HG02840 (cell line): ENCODE results near the gene BTN3A1.
"Not testable (repeated sequence)": the region's sequence is repeated elsewhere in the genome, so short reads cannot be mapped to it uniquely, and the experiment has no call there.

Source experiments
- ATAC-seq: cut with Tn5 transposase; IDR thresholded peaks from one replicate; pipeline ENCODE4 v1.9.1; 2021; ENCODE audit warnings: mild to moderate bottlenecking, moderate library complexity, moderate number of reproducible peaks; ENCODE audit not compliant: unreplicated experiment, low FRiP score

BTN3A1 gene

DNA sequence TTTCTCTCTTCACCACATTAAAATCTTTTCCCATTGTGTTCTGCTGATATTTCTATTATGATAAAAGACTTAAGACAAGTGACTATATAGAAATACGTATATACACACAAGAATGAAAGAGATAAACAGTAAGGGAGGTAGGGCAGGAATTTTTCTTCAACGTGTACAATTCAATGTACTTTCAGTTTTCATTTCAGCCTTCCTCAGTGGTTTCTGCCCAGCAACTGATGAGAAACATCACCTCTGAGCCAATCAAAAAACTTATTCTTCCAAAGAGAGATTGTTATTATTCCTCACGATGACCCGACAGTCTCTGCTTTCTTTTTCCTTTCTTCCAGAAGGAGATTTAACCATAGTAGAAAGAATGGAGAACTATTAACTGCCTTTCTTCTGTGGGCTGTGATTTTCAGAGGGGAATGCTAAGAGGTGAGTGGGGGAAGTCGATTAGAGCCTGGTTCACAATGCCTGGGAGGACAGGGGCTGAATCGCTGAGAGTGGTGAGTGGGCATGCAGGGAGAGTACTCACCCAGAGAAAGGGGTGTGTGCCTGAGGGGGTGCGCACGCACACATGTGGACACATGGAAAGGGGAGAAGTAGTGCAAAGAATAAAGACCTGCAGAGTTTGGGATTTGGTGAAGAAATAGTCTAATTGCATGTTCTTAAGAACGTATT, at the start of gene BTN3A1:
Gene BTN3A1, plus strand, starts transcription at position 289 of the 672 bp plus-strand sequence. CDS start 3,289 bp downstream, outside the sequence.
- peak; percentile 82 for ATAC-seq

DNA sequence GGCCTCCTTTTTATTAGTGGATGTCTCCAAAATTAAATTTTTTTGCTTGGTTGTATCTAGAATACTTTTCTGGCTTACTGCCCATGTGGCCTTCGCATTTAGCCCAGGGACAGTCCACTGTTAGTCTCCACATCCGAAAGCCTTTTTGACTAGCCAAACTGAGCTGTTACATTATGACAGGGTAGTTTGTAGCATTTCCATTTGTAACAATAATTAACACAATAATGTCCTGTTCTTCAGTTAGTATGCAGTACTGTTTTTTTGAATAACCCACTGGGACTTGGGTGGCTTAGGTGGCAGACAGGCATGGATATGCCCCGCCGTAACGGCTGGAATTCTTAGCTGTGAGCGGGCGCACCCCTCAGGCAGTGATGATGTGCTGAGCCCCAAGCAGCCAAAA, 49.8 kb upstream of the BTN3A1 start:
- ATAC-seq, result no peak

DNA sequence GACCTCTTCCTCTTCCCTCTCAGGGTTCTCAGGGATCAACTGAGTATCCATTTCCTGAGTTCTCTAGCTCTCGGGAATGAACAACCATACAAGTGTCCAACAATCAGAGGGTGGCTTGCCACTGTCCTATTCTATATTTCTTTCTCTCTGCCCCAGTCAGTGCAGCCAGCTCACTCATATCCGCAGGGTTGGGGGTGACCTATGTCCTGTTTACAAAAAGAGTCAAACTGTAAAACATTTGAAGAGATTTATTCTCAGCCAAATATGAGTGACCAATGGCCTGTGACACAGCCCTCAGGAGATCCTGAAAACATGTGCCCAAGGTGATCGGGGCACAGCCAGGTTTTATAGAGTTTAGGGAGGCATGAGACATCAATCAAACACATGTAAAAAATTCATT, 47.9 kb upstream of the BTN3A1 start:
- ATAC-seq, result no peak

DNA sequence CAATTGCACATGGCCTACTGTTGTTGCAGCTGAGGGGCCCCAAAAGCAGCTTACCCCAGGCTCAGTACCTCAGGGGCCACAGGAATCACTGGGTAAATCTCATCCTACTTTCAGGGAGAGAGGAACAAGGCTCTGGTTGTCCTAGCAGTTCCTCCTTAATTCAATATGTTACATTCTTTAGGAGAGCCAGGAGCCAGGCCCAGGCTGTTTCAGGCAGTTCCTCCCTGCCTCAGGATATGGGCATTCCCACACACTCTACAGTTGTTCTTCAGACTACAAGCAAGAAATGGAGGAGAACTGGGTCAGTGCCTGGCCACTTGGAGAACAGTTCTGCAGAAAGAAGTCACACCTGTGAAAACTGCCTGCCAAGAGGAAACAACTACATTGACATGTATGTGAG, 46.7 kb upstream of the BTN3A1 start:
- no peak for ATAC-seq

GRCh38 chr6:26357543-26357942, 44.5 kb upstream of the BTN3A1 start:
- ATAC-seq, result not testable (repeated sequence)

DNA sequence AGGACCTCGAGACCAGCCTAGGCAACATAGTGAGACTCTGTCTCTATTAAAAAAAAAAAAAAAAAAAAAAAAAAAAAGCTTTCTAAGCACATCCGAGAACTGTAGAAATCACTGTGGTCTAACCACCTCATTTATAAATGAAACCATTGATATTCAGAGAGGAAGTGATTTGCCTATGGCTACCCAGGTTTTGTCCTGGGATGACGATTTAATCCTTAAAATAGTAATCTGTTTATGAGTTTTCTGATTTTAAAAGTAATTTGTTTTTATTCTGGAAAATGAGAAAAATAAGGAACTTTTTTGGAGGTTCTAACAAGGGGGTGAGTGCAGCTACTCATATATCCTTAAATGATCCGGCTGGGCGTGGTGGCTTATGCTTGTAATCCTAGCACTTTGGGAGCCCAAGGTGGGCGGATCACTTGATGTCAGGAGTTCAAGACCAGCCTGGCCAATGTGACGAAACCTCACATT, 43.5 kb upstream of the BTN3A1 start:
- ATAC-seq, result peak; percentile 47

- ATAC-seq, result no peak
Observed at GRCh38 chr6:26359765-26360164, 42.3 kb upstream of the BTN3A1 start.

DNA sequence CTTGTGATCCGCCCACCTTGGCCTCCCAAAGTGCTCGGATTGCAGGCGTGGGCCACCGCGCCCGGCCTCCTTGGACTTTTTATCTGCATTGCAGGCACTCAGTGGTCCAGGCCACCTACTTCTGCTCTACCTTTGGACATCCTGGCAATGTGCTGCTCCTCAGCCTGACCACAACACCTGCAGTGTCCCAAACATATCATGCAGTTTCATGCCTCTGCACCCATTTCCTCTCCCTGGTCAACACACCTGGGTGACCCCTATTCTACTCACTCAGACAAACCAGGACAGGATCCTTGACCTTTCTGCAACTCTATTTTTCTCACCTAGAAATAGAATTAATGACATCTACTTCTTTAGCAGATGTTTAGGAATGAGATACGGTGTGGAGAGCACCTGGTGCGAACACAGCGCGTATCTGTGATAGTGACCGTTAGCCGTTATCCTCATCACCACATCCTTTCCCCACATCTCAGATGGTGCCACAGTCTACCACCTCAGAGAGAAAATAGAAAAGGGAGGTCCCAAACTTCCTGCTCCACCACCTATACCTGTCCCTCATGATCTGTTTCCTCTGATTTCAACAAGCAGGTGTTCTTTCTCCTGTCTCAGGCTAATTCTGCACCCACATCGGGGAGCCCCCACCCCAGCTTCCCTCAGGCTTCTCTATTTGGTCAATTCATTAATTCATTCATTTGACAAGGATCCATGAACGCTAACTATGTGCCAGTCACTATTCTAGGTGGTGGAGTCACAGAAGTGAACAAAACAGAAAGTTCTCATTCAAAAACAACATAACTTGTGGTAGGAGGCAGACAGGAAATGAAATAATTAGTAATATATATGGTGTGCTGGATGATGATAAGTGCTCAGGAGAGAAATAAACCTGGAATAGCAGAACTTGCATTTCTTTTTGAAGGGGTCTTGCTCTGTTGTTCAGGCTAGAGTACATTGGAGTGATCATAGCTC, 41.3 kb upstream of the BTN3A1 start:
- no peak for ATAC-seq

DNA sequence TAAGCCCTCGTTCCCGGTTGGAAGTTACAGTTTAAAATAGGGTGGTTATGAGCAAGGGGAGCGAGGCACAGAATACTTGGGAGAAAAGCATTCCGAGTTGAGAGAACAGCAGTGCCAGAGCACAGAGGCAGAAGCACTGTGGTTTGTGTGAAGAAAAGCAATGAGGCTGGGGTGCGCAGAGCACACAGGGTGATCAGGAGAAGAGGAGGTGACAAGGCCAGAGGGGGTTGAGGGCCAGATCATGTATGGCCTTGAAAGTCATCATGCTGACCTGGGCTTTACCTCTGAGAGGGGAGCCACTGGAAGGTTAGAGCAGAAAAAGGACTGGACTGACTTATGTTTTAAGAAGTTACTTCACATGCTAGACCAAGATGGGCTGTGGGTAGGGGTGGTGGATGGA, 40.5 kb upstream of the BTN3A1 start:
- no peak for ATAC-seq

DNA sequence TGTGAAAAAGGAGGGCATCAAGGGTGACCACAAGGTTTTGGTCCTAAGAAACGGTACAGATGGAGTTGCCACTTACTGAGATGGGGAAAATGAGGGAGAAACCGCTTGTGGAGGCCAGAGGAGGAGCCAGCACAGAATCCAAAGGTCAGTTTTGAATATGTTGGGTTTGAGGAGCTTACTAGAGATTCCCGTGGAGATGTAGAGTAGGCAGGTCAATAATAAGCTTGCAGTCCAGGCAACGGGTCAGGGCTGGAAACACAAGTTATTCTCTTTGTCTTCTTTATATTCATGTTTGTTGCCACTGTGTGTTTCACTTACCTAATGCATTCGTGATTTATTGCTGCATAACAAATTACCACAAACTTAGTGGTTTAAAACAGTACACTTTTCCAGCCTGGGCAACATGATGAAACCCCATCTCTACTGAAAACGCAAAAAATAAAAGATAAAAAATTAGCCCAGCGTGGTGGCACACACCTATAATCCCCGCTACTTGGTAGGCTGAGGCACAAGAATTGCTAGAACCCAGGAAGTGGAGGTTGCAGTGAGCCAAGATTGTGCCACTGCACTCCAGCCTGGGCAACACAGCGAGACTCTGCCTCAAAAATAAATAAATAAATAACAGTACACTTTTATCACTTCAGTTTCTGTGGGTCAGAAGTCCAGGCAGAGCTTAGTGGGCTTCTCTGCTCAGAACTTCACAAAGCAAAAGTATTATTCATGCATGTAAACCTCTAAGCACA, 39.8 kb upstream of the BTN3A1 start:
- no peak for ATAC-seq

DNA sequence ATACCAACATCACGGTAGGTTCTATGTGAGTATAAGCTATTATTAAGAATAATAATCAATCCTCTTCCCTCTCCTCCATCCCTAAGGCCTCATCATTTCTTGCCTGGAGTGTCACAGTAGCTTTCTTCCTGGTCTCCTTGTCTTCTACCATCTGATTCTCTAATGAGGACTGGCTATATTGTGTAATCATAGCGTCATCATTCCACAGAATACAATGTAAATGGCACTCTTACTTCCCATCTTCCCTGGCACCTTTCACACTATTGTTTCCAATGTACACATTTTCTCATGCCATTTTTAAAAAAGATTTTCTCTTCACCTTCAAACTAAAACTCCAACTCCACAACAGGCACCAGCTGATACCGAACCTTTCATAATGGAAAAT, 39.2 kb upstream of the BTN3A1 start:
- ATAC-seq, result no peak

- no peak for ATAC-seq
Observed at GRCh38 chr6:26363882-26364701, 38.0 kb upstream of the BTN3A1 start.

DNA sequence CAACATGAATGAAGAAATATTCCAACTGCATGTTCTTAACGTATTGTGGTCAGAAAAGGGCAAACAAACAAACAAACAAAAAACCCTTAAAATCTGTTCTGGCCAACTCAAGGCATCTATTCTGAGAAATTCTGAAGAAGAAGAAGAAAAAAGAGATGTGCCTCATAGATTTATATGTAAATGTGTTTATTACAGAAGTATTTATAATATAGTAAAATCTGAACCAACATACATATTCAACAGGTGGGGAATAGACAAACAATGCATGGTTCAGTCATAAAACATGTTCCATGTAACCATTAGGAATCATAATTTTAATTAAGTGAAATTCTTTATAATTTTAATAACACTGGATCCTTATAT, 36.5 kb upstream of the BTN3A1 start:
- ATAC-seq, result no peak

- ATAC-seq, result no peak
Observed at GRCh38 chr6:26366504-26366903, 35.6 kb upstream of the BTN3A1 start.

DNA sequence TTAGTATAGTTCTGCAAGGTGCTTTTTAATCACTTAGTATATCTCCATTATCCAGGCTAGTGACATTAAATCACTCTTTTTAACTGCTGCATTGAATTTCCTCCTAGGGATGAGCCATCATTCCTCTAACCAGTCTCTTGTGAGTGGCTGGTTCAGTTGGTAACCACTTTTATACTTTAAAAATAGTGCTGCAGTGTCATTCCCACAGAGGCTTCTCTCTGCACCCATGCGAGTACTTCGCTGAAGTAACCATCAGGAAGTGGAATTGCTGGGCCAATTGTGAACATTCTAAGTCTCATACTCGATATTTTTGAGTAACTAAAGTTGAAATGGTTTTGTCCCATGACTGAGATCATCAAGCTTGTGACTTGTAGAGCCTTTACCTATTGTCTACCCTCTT, 35.0 kb upstream of the BTN3A1 start:
- no peak for ATAC-seq

GRCh38 chr6:26371813-26372212, 30.3 kb upstream of the BTN3A1 start:
- ATAC-seq, result not testable (repeated sequence)

DNA sequence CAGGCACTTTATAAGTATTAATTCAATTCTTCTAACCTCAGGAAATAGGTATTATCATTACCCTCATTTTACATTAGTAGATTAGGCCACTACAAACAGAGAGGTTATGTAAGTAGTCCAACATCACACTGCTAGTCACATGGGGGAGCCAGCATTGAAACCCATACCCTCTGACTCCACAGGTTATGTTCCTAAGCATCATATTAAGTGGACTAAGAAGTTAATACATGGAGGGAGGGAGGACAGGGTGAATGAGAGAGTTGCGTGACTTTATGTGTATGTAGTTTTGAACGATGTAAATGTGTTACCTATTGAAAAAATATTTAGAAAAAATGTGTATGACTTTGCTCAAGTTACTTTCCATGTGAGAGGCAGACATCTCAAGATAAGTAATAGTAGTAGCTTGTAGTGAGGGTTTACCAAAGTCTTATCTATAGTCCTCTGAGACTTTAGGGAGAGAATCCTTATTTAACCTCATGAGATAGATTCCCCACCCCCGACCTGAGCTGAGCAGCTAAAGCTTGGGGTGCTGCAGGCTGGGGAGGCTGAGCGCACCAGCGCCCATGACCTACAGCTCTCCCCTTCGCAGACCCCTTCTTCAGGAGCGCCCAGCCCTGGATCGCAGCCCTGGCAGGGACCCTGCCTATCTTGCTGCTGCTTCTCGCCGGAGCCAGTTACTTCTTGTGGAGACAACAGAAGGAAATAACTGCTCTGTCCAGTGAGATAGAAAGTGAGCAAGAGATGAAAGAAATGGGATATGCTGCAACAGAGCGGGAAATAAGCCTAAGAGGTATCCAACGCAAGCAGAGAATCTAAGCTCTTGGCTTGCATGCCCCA, 29.5 kb upstream of the BTN3A1 start:
- no peak for ATAC-seq

DNA sequence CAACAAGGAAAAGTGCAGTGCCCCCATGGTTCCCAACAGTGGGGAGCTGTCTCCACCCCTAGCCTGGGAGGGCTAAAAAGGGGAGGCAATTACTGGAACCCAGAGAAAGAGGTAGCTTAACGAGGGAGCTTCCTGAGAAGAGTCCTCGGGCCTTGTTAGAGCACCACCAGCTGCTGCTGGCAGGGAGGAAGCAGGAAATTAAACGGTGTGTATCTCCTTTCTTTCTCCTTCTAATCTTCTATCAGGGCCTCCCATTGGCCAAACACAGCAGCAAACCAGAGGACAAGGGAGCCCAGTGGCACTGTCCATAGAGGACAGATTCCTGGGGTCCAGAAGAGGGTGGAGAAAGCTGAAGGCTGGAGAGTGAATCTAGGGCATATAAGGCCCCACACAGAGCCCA, 26.8 kb upstream of the BTN3A1 start:
- no peak for ATAC-seq

- no peak for ATAC-seq
Observed at GRCh38 chr6:26377719-26378118, 24.4 kb upstream of the BTN3A1 start.
